GM19193 (cell line): ENCODE measurements around the gene GBE1.

Experiments used
- POLR2A ChIP-seq: IDR thresholded peaks from 4 replicates; pipeline ENCODE4 v1.6.1; 2011; ENCODE audit not compliant: insufficient read depth, insufficient read length; ENCODE audit errors: extremely low read depth

GBE1 gene

GRCh38 chr3:81760924-81761903 is at the start of gene GBE1:
GBE1 (minus strand) TSS chr3:81761645; CDS start chr3:81761517, 128 bp downstream.
- peak; percentile 97 for TF ChIP-seq POLR2A

DNA sequence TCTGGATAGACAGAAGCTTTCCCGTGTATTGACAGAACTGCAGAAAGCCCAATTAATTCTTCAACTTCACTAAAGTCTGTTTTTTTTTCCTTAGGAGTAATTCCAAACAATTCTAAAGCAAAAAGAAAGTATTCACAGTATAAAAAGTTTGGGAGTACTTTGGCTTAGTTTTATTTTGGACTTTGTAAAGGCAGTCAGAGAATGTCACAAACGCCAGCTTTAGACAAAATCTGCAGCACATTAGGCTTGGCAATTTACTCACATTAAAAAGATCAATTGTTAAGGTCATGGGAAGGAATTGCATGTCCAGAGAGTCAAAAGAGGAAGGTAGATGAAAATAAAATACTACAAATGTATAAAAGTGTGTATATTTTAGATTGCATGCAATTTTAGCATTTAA is 47.5 kb upstream of the GBE1 start:
- TF ChIP-seq POLR2A: no peak

- no peak for TF ChIP-seq POLR2A
Measured at GRCh38 chr3:81799403-81799802, 38.0 kb upstream of the GBE1 start.

DNA sequence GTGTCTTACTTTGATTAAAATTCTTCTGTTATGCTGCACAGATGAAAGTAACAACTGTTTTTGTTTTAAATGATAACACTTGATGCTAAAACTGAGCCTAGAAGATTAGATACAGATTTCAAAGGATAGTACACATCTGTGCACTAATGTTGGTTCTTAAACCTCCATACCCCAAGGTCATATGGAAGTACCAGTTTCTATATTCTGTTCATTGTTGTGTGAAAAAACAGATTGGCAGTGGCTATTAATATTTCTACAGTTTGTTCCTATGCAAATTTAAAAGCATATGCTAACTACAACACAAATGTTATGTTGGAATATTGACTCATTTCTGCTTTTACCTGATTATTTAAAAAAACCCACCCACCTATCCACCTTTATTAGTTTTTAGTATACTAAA is 32.0 kb upstream of the GBE1 start:
- no peak for TF ChIP-seq POLR2A

DNA sequence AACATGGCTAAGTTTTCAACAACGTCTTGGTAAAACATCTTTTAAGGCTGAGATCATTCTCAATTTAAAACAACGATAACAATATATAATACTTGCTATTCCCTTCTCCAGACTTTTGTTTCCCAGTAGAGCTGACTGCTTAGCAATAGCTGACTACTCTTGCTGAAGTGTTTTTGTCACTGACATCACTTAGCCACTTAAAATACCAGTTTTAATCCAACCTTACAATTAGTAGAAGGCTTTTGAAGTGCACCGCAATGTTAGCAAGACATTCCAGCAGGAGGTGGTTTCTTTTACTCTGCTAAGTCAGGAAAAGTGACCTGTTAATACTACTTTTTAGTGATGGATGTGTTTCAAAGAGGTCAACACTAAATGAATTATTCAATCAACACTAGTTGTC is 28.7 kb upstream of the GBE1 start:
- no peak for TF ChIP-seq POLR2A

GRCh38 chr3:81789691-81790090 is 28.2 kb upstream of the GBE1 start:
- TF ChIP-seq POLR2A: no peak

DNA sequence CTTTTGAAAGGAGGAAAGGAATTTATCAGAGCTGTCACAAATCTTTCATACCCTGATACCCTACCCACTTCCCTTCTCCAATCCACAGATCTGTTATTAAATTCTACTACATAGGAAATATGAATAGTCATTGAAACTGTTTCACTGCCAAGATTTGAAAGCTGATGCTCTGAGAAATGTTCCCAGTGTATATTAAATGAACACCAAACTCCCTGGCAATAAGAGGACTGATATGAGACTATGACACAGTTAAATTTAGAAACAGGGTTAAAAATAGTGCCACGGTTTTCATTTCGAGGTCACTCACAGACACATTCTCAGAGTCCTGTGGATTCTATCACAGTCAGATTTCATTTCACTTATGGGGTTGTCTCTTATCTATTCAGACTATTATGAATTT is 27.2 kb upstream of the GBE1 start:
- no peak for TF ChIP-seq POLR2A

- no peak for TF ChIP-seq POLR2A
Measured at GRCh38 chr3:81788044-81788443, 26.6 kb upstream of the GBE1 start.

DNA sequence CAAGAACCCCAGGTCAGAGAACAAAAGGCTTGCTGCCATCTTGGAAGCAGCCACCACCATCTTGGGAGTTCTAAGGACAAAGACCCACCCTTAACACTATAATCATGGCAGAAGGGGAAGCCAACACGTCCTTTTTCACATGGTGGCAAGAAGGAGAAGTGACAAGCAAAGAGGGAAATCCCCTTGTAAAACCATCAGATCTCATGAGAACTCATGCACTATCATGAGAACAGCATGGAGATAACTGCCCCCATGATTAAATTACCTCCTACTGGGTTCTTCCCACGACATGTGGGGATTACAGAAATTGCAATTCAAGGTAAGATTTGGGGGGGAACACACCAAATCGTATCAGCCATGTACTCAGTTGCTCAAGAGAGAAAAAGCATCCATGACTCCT is 21.1 kb upstream of the GBE1 start:
- TF ChIP-seq POLR2A: no peak

- TF ChIP-seq POLR2A: no peak
Measured at GRCh38 chr3:81778678-81779182, 17.3 kb upstream of the GBE1 start.

DNA sequence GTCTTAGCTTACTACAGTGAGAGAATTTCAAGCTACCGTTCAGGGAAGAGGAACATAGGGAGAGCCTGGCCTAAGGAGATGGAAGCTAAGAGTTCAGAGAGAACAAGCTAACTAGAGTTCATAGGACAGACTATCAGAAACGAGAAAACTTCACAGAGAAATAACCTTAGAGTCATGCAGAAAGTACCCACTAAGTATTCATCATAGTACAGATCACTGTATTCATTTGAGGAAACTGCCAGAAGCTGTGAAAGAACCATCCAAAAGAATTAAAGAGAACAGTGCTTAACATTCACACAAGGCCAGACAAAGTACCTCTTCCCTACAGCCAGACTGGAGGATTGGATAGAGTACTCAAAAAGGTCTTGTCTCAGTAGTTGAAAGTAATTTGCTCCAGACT is 15.2 kb upstream of the GBE1 start:
- no peak for TF ChIP-seq POLR2A

- no peak for TF ChIP-seq POLR2A
Measured at GRCh38 chr3:81770710-81771109, 9.3 kb upstream of the GBE1 start.

DNA sequence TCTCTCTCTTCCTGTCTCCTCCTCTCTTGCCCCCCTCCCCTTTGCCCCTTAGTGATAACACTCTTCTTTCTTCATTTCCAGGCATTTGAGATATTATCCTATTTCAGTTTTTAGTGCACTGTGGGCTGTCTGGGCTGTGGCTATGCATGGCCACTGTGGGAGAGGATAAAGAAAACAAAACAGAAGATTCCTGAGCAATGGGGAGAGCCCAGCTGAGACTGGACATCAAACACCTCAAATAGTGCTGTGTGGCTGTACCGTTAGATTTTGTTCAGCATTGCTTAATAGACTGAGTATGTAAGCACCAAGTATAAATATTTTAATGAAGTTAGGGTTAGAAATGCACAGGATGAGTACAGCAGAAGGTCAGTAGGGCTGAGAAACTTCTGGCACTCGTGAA is 7.9 kb upstream of the GBE1 start:
- TF ChIP-seq POLR2A: no peak

- TF ChIP-seq POLR2A: no peak
Measured at GRCh38 chr3:81765400-81765799, 4.0 kb upstream of the GBE1 start.

- TF ChIP-seq POLR2A: no peak
Measured at GRCh38 chr3:81764665-81765064, 3.2 kb upstream of the GBE1 start.

DNA sequence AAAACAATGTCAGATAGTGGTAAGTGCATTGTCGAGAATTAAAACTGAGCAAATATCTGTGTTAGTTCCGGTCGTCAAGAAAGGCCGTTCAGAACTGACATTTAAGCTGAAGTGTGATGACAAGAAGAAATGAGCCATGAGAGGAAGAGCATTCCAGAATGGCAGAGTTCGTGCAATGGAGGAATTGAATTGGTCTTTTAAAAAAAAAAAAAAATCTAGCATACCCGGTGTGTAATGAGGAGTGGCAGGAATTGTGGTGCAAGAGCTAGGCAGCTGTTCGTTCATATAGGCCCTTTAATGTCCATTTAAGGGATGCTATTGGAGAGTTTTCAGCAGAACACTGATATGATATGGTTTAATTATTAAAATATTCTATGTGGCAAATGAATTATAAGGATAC is 2.6 kb upstream of the GBE1 start:
- TF ChIP-seq POLR2A: no peak
